HG03196 (cell line): Measurements from ENCODE around the gene C1orf35.

ENCODE experiments used
- ATAC-seq: cut with Tn5 transposase; IDR thresholded peaks from one replicate; pipeline ENCODE4 v1.9.1; 2021; ENCODE audit not compliant: unreplicated experiment

C1orf35 gene

DNA sequence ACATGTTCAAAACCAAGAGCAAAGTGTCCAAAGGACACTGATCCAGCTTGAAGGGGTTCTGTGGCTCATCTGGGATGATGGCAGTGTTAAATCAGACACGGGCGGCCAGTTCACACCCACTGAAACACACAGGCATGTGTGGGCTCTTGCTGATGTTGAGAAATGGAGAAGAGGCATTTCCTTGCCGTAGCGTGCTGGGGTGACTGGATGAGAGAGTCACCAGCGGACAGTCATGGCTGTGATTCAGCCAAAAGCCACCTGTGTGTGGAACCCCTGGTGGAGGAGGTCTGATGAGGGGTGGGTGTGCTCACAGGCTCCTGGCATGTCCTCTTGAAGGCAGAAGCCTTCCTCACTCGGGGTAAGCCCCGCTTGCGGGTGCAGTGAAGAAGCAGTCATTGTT lies 7.2 kb downstream of the C1orf35 start:
- ATAC-seq = no peak

DNA sequence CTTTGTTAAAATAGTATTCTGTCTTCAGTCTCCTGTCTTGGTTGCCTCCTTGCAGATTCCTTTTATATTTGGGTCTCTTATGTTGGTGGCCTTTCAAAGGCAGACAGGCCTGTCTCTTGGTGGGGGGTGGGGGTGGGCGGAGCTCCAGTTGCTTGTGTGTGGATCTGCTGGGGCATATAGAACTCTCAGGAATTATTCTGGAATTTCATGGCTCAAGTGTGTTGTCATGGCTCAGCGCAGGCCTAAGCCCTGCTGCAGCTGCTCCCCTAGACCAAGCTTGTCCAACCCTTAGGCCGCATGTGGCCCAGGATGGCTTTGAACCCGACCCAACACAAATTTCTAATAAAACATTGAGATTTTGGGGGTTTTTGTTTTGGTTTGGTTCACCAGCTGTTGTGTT lies 8.0 kb downstream of the C1orf35 start:
- ATAC-seq = no peak

GRCh38 chr1:228094432-228095016 lies 8.6 kb downstream of the C1orf35 start:
- ATAC-seq = no peak

- no peak for ATAC-seq
Observed at GRCh38 chr1:228093050-228093906, 9.8 kb downstream of the C1orf35 start.

- no peak for ATAC-seq
Observed at GRCh38 chr1:228092342-228093049, 10.6 kb downstream of the C1orf35 start.

DNA sequence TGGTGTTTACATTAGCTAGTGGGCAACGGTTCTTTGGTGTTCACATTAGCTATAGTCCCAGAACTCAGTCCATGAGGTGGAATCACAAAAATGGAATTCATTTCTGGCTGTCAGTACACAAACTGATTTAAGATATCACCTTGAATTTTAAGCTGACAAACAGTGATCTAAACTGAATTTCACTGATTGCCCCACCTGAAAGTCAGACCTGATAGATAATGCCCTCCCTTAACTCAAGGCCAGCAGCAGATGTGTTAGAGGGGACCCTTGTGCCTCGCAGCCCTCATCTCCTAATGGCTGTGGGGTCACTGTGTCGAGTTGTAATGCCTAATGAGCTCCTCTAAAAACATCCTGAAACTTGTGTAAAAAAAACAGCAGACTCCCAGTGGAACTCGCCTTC lies 12.0 kb downstream of the C1orf35 start:
- ATAC-seq = no peak

- ATAC-seq = no peak
Observed at GRCh38 chr1:228090613-228091081, 12.5 kb downstream of the C1orf35 start.

- ATAC-seq = no peak
Observed at GRCh38 chr1:228089519-228090380, 13.4 kb downstream of the C1orf35 start.

- no peak for ATAC-seq
Observed at GRCh38 chr1:228088586-228089498, 14.3 kb downstream of the C1orf35 start.

- no peak for ATAC-seq
Observed at GRCh38 chr1:228087771-228088251, 15.3 kb downstream of the C1orf35 start.

DNA sequence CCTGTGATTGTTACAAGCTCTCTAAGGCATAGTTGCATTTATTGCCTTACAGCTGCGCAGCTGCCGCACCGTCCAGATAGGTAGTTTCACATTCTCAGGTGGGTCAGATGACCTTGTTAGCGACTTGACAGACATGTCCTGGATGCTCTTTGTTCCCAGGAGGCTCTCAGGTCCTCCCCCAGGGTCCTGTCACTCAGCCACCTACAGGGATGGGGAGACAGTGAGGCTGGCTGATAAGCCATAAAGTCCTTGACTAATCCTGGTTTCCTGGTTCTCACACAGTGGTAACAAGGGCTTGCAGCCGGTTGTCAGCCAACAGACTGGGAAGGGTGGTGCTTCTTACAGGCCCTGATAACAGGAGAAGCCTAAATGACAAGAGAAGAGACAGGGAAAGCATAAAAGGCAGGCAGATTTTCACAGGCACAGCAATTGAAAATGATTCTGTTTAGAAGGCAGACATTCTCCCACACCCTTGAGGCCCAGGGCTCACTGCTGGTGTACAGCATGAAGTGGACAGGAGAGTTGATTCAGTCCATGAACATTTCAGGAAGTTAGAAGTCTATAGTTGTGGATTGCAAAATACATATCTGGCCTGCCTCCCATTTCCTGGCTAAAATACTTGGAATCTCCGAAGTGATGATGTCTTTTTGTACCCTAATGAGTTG lies 17.7 kb downstream of the C1orf35 start:
- no peak for ATAC-seq

- ATAC-seq = no peak
Observed at GRCh38 chr1:228084797-228085196, 18.3 kb downstream of the C1orf35 start.

DNA sequence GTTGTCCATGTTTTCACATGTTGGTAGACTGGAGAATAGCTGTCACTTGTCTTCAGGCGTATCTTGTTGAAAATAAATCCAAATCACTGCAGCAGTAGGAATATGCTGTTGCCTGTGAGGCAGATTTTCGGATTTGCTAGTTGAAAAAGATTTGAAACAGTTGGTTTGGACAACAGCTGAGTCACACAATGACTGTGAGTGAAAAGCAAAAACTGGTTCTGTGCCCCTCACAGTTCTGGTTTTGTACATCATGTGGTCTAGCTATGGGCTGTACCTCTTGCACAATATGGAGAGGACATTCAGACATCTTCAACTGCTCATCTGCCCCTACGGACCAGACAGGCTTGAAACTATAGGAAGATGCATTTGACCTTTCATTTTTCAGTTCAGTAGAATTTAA lies 18.8 kb downstream of the C1orf35 start:
- no peak for ATAC-seq

DNA sequence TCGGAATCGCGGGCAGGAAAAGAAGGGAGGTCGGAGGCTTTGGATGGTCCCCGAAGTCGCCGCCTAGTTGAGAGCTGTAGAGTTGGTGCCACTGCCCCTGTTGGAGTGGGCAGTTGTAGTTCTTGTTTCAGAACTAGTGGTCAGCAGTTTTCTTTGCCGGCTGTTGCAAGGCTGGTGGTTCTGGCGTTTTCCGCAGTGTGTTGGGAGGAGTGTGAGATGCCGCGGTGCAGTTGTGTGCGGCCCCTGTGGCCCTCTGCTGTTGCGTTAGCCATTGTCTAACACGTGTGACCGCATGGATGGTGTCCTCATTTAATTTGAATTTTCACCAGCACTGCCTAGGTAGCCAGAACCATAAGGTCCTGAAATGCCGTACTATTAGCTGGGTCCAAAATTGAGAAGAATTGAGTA lies 19.2 kb downstream of the C1orf35 start:
- ATAC-seq = no peak

- peak; percentile 25 for ATAC-seq
Observed at GRCh38 chr1:228082918-228083870, 19.9 kb downstream of the C1orf35 start.

- ATAC-seq = peak; percentile 68
Observed at GRCh38 chr1:228082214-228082917, 20.8 kb downstream of the C1orf35 start, which contains the start of gene ARF1. TSS of gene ARF1 (plus strand) at chr1:228082708. CDS start at chr1:228097115, 14,407 bp downstream.

DNA sequence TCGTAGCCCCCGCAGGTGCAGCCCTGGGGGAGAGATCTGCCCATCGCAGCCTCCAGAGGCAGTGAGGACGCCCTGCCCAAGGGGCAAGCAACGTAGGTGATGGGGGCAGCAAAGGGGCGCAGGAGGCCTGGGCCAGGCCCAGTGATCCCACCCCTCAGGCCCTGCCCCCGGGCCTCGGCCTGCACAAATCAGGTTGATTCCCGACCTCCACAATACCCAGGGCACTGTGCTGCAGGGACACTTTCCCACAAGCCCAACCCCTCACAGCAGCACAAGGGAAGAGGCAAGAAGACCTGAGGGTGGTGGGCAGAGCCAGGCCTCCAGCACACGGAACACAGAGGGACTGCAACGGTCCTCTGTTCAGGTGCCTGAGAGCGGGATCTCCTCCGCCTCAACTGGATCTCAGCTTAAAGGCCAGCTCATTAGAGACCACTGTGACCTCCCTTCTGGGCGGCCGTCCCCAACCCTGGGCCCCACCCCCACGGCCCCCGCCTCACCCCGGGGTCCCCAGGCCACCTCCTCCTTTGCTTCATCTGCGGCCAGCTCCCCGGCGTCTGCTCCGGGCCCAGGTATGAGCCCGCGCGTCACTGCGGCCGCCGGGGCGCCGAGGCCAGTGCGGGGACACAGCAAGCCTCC lies 21.4 kb downstream of the C1orf35 start:
- ATAC-seq = peak; percentile 10
